Hepatocyte (in vitro differentiated cells): ENCODE measurements around the gene CGN. TPM values are rescaled to one million over a fixed set of nuclear protein-coding genes. Genes with fewer than 3 reads are reported as not detected.

Experiments
- DNase-seq: peaks from one replicate; pipeline ENCODE4 v3.0.0-alpha.2; 2016; ENCODE audit warnings: low spot score
- H2AFZ ChIP-seq: fragments of 200-600 bp; sonication (generic); 2 replicates; pipeline ENCODE4 v1.6.0; 2016; ENCODE audit warnings: antibody characterized with exemption, mild to moderate bottlenecking
- H3K27ac ChIP-seq: fragments of 200-600 bp; sonication (generic); 2 replicates; pipeline ENCODE4 v1.5.1; 2016; ENCODE audit warnings: mild to moderate bottlenecking
- H3K27me3 ChIP-seq: fragments of 200-600 bp; sonication (generic); 2 replicates; pipeline ENCODE4 v1.6.1; 2016
- H3K36me3 ChIP-seq: fragments of 200-600 bp; sonication (generic); replicated peaks from 2 replicates; pipeline ENCODE4 v1.5.1; 2016; ENCODE audit warnings: low read depth; ENCODE audit not compliant: insufficient read depth
- H3K4me1 ChIP-seq: fragments of 200-600 bp; sonication (generic); 2 replicates; pipeline ENCODE4 v1.5.1; 2016; ENCODE audit warnings: mild to moderate bottlenecking, moderate library complexity; ENCODE audit not compliant: insufficient read depth
- H3K4me2 ChIP-seq: fragments of 200-600 bp; sonication (generic); 2 replicates; pipeline ENCODE4 v1.6.0; 2016
- H3K4me3 ChIP-seq: fragments of 200-600 bp; sonication (generic); 2 replicates; pipeline ENCODE4 v1.5.1; 2016; ENCODE audit warnings: mild to moderate bottlenecking
- H3K79me2 ChIP-seq: fragments of 200-600 bp; sonication (generic); 2 replicates; pipeline ENCODE4 v1.6.0; 2017; ENCODE audit warnings: mild to moderate bottlenecking
- H3K9me2 ChIP-seq: fragments of 200-600 bp; sonication (generic); replicated peaks from 2 replicates; pipeline ENCODE4 v1.6.0; 2017; ENCODE audit warnings: mild to moderate bottlenecking; ENCODE audit not compliant: insufficient read depth
- H3K9me3 ChIP-seq: fragments of 200-600 bp; sonication (generic); 2 replicates; pipeline ENCODE4 v1.5.1; 2016; ENCODE audit warnings: low read depth, mild to moderate bottlenecking
- H4K20me1 ChIP-seq: fragments of 200-600 bp; sonication (generic); 2 replicates; pipeline ENCODE4 v1.6.0; 2016; ENCODE audit warnings: mild to moderate bottlenecking; ENCODE audit not compliant: insufficient read depth, poor library complexity, severe bottlenecking
- EZH2 ChIP-seq: fragments of 200-600 bp; sonication (generic); IDR thresholded peaks from 2 replicates; pipeline ENCODE4 v1.6.1; 2016; ENCODE audit warnings: antibody characterized with exemption, mild to moderate bottlenecking, borderline replicate concordance
- EZH2phosphoT487 ChIP-seq: fragments of 200-600 bp; sonication (generic); IDR thresholded peaks from one replicate; pipeline ENCODE4 v1.6.1; 2018; ENCODE audit warnings: antibody characterized with exemption, mild to moderate bottlenecking, low read depth, moderate library complexity; ENCODE audit not compliant: unreplicated experiment, severe bottlenecking
- WGBS: methylation state at CpG from one replicate; pipeline ENCODE4 v1.1.6; 2016; ENCODE audit warnings: low lambda C conversion rate; ENCODE audit errors: missing lambda C conversion rate; 5-methylcytosine and 5-hydroxymethylcytosine counted together
- polyA plus RNA-seq: library from polyadenylated mRNA; unstranded; fragments of >200 nt; fragmentation: Nextera tagmentation; extraction: Ambion mirVana; gene quantifications from 2 replicates; pipeline ENCODE4 v1.2.1, GENCODE V29; 2016
- total RNA-seq: library from RNA; depleted of rRNA; stranded (reverse); fragments of >200 nt; gene quantifications from 2 replicates; pipeline ENCODE4 v1.2.3, GENCODE V29; 2014
- TF ChIP-seq, protein P1 (sequence below): fragments of 200-600 bp; sonication (generic); IDR thresholded peaks from 2 replicates; pipeline ENCODE4 v1.5.1; 2016; ENCODE audit warnings: antibody characterized with exemption, mild to moderate bottlenecking; ENCODE audit not compliant: poor library complexity

The CGN gene
- total and polyA plus RNA-seq, 2 experiments from 2014 or later: 46.3 to 58.2 TPM

DNA sequence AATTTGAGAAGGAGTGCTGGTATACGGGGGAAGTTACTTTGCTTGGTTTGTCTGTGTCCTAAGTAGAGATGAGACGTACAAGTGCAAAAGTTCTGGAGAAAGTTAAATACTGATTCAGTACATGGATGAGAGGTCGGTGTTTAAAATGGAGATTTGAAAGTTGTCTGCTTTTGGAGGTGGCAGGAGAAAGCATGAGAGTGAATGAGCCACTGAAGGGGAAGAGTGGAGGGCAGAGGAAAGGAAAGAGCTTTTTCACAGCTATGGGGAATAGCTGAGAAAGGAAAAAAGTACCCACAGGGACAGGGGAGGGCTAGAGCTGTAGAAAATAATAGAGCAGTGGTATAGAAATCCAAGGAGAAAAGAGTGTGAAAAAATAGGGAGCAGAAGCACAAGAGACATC is 18.1 kb upstream of the CGN start:
- no peaks in the 10 kb centered on the region for H3K79me2 ChIP-seq
- peaks cover 5% of the 10 kb centered on the region for H3K4me1 ChIP-seq
- TF ChIP-seq EZH2 (no peak), EZH2phosphoT487 (no peak)
- TF ChIP-seq, protein P1, sequence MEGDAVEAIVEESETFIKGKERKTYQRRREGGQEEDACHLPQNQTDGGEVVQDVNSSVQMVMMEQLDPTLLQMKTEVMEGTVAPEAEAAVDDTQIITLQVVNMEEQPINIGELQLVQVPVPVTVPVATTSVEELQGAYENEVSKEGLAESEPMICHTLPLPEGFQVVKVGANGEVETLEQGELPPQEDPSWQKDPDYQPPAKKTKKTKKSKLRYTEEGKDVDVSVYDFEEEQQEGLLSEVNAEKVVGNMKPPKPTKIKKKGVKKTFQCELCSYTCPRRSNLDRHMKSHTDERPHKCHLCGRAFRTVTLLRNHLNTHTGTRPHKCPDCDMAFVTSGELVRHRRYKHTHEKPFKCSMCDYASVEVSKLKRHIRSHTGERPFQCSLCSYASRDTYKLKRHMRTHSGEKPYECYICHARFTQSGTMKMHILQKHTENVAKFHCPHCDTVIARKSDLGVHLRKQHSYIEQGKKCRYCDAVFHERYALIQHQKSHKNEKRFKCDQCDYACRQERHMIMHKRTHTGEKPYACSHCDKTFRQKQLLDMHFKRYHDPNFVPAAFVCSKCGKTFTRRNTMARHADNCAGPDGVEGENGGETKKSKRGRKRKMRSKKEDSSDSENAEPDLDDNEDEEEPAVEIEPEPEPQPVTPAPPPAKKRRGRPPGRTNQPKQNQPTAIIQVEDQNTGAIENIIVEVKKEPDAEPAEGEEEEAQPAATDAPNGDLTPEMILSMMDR: no peak
- no peaks in the 10 kb centered on the region for H3K36me3 ChIP-seq
- no peak overlapping the region for H3K4me3 ChIP-seq
- H3K27ac ChIP-seq: no peak overlapping the region
- DNase-seq: no peak
- WGBS: 89% methylated on average over 3 of the region's 3 CpGs
- H4K20me1 ChIP-seq: no peaks in the 10 kb centered on the region
- no peak overlapping the region for H2AFZ ChIP-seq
- no peaks in the 10 kb centered on the region for H3K27me3 ChIP-seq
- no peak overlapping the region for H3K4me2 ChIP-seq
- no peaks in the 10 kb centered on the region for H3K9me2 ChIP-seq
- no peaks in the 10 kb centered on the region for H3K9me3 ChIP-seq

GRCh38 chr1:151494741-151495281 is 16.4 kb upstream of the CGN start:
- no peaks in the 10 kb centered on the region for H4K20me1 ChIP-seq
- peak; percentile 66 for DNase-seq
- peaks cover 5% of the 10 kb centered on the region for H3K4me1 ChIP-seq
- TF ChIP-seq EZH2: no peak
- TF ChIP-seq, protein P1: no peak
- no peak for TF ChIP-seq EZH2phosphoT487
- WGBS: 0% methylated on average over 1 of the region's 1 CpG
- H3K27ac ChIP-seq: peak overlapping the region; percentile 83
- no peaks in the 10 kb centered on the region for H3K79me2 ChIP-seq
- no peaks in the 10 kb centered on the region for H3K9me2 ChIP-seq
- H3K36me3 ChIP-seq: no peaks in the 10 kb centered on the region
- no peak overlapping the region for H2AFZ ChIP-seq
- H3K27me3 ChIP-seq: no peaks in the 10 kb centered on the region
- H3K9me3 ChIP-seq: no peaks in the 10 kb centered on the region
- no peak overlapping the region for H3K4me2 ChIP-seq
- no peak overlapping the region for H3K4me3 ChIP-seq

- no peak for DNase-seq
- Histone ChIP-seq H3K4me2 (no peak overlapping the region), H3K4me1 (peaks cover 5% of the 10 kb centered on the region), H3K36me3 (no peaks in the 10 kb centered on the region), H3K4me3 (no peak overlapping the region), H3K79me2 (no peaks in the 10 kb centered on the region), H3K9me2 (no peaks in the 10 kb centered on the region), H3K27ac (peak overlapping the region; percentile 57), H3K9me3 (no peaks in the 10 kb centered on the region), H2AFZ (no peak overlapping the region), H3K27me3 (no peaks in the 10 kb centered on the region), H4K20me1 (no peaks in the 10 kb centered on the region)
- WGBS: 64% methylated on average over 1 of the region's 1 CpG
- TF ChIP-seq EZH2phosphoT487 (no peak), EZH2 (no peak)
- TF ChIP-seq, protein P1: no peak
Measured at GRCh38 chr1:151495316-151495715, 15.9 kb upstream of the CGN start.
